Trophoblast cell (in vitro differentiated cells and primary cell): ENCODE measurements around the gene KMT5B.
A peak's percentile ranks its signal among the peaks of the same experiment; 100 is the strongest.

Experiments
- DNase-seq, 2 donors: peaks; one replicate each; pipeline ENCODE4 v3.0.0-alpha.2; 2016
- H2AFZ ChIP-seq: 2 replicates; pipeline ENCODE4 v1.6.1; 2013; ENCODE audit warnings: low read length, moderate library complexity, mild to moderate bottlenecking; ENCODE audit not compliant: insufficient read depth, poor library complexity
- H2AK5ac ChIP-seq: 2 replicates; pipeline ENCODE4 v1.6.1; 2013; ENCODE audit warnings: mild to moderate bottlenecking, low read length
- H2BK120ac ChIP-seq: 2 replicates; pipeline ENCODE4 v1.6.1; 2013; ENCODE audit warnings: low read length, mild to moderate bottlenecking, moderate library complexity; ENCODE audit not compliant: insufficient read depth, poor library complexity
- H2BK12ac ChIP-seq: 2 replicates; pipeline ENCODE4 v1.6.1; 2013; ENCODE audit warnings: mild to moderate bottlenecking, low read length, moderate library complexity
- H2BK5ac ChIP-seq: 2 replicates; pipeline ENCODE4 v1.6.1; 2013; ENCODE audit warnings: low read length, low read depth, moderate library complexity, mild to moderate bottlenecking; ENCODE audit not compliant: poor library complexity
- H3K14ac ChIP-seq: 2 replicates; pipeline ENCODE4 v1.6.1; 2013; ENCODE audit warnings: mild to moderate bottlenecking, low read length
- H3K18ac ChIP-seq: 2 replicates; pipeline ENCODE4 v1.6.1; 2013; ENCODE audit warnings: mild to moderate bottlenecking, low read length
- H3K23ac ChIP-seq: 2 replicates; pipeline ENCODE4 v1.6.1; 2013; ENCODE audit warnings: low read length
- H3K27ac ChIP-seq: 2 replicates; pipeline ENCODE4 v1.5.1; 2013; ENCODE audit warnings: low read depth, mild to moderate bottlenecking, inconsistent platforms, low read length, moderate library complexity
- H3K27me3 ChIP-seq: 2 replicates; pipeline ENCODE4 v1.6.1; 2013; ENCODE audit warnings: inconsistent platforms, mild to moderate bottlenecking, low read length, moderate library complexity; ENCODE audit not compliant: insufficient read depth
- H3K36me3 ChIP-seq, 2 experiments: 1 replicate in 1 of 2; 2 replicates in 1 of 2; pipeline ENCODE4 v1.6.1; 2013; ENCODE audit warnings: low read length in 2 of 2, mild to moderate bottlenecking in 2 of 2, moderate library complexity in 1 of 2; ENCODE audit not compliant: insufficient read depth in 2 of 2, control insufficient read depth in 1 of 2
- H3K4ac ChIP-seq: 2 replicates; pipeline ENCODE4 v1.6.1; 2013; ENCODE audit warnings: low read depth, mild to moderate bottlenecking, low read length, moderate library complexity
- H3K4me1 ChIP-seq, 2 experiments: 1 replicate in 1 of 2; 2 replicates in 1 of 2; pipeline ENCODE4 v1.6.1; 2013; ENCODE audit warnings: low read length in 2 of 2, mild to moderate bottlenecking in 2 of 2, moderate library complexity in 1 of 2; ENCODE audit not compliant: insufficient read depth in 2 of 2, control insufficient read depth in 1 of 2
- H3K4me2 ChIP-seq: 2 replicates; pipeline ENCODE4 v1.6.1; 2013; ENCODE audit warnings: inconsistent platforms, mild to moderate bottlenecking, low read length, moderate library complexity
- H3K4me3 ChIP-seq: 2 replicates; pipeline ENCODE4 v1.5.1; 2013; ENCODE audit warnings: mild to moderate bottlenecking, low read depth, low read length, inconsistent platforms
- H3K79me1 ChIP-seq: one replicate; pipeline ENCODE4 v1.6.1; 2013; ENCODE audit warnings: low read length
- H3K79me2 ChIP-seq: 2 replicates; pipeline ENCODE4 v1.6.1; 2013; ENCODE audit warnings: low read length, mild to moderate bottlenecking; ENCODE audit not compliant: control insufficient read depth, insufficient read depth, poor library complexity
- H3K9ac ChIP-seq: 2 replicates; pipeline ENCODE4 v1.6.1; 2013; ENCODE audit warnings: mild to moderate bottlenecking, low read length
- H3K9me3 ChIP-seq: 2 replicates; pipeline ENCODE4 v1.6.1; 2013; ENCODE audit warnings: low read depth, mild to moderate bottlenecking, control low read depth, inconsistent platforms, low read length; ENCODE audit not compliant: insufficient read depth
- H4K12ac ChIP-seq: 2 replicates; pipeline ENCODE4 v1.6.1; 2013; ENCODE audit warnings: low read depth, mild to moderate bottlenecking, low read length, moderate library complexity
- H4K8ac ChIP-seq: 2 replicates; pipeline ENCODE4 v1.6.1; 2013; ENCODE audit warnings: low read depth, mild to moderate bottlenecking, low read length, moderate library complexity
- H4K91ac ChIP-seq: one replicate; pipeline ENCODE4 v1.6.1; 2013; ENCODE audit warnings: low read depth, mild to moderate bottlenecking, low read length, moderate library complexity
- WGBS: extraction: QIAGEN DNeasy Blood & Tissue Kit; methylation state at CpG from one replicate; pipeline ENCODE4 v1.1.7; 2013; ENCODE audit warnings: missing lambda C conversion rate; ENCODE audit not compliant: insufficient read length, insufficient coverage; ENCODE audit errors: extremely low coverage; 5-methylcytosine and 5-hydroxymethylcytosine counted together

Gene KMT5B

GRCh38 chr11:68143310-68143689 lies 69.8 kb downstream of the KMT5B start:
- no peaks in the 10 kb centered on the region for H3K27me3 ChIP-seq
- no peaks in the 10 kb centered on the region for H3K9me3 ChIP-seq
- H3K4ac ChIP-seq = no peak overlapping the region
- H3K36me3 ChIP-seq = no peaks in the 10 kb centered on the region
- no peak overlapping the region for H3K18ac ChIP-seq
- H2BK120ac ChIP-seq = no peak overlapping the region
- H3K4me1 ChIP-seq = no peaks in the 10 kb centered on the region
- H4K91ac ChIP-seq = no peak overlapping the region
- no peak overlapping the region for H2BK5ac ChIP-seq
- H3K4me3 ChIP-seq = no peak overlapping the region
- H2AK5ac ChIP-seq = no peak overlapping the region
- no peak overlapping the region for H2AFZ ChIP-seq
- H4K8ac ChIP-seq = no peak overlapping the region
- no peak overlapping the region for H3K27ac ChIP-seq
- peak in 1 of 2 donors; percentile 18 for DNase-seq
- no peak overlapping the region for H3K9ac ChIP-seq
- H4K12ac ChIP-seq = no peak overlapping the region
- H3K79me1 ChIP-seq = no peaks in the 10 kb centered on the region
- H3K23ac ChIP-seq = no peak overlapping the region
- WGBS = no CpG with 5 or more reads among the region's 4 CpGs
- H3K79me2 ChIP-seq = no peaks in the 10 kb centered on the region
- H3K4me2 ChIP-seq = no peak overlapping the region
- H2BK12ac ChIP-seq = no peak overlapping the region
- H3K14ac ChIP-seq = no peak overlapping the region

GRCh38 chr11:68142441-68143309 lies 70.4 kb downstream of the KMT5B start:
- no peak for DNase-seq
- Histone ChIP-seq H4K91ac (no peak overlapping the region), H3K79me2 (no peaks in the 10 kb centered on the region), H2BK5ac (no peak overlapping the region), H2AFZ (no peak overlapping the region), H3K4ac (no peak overlapping the region), H3K36me3 (no peaks in the 10 kb centered on the region), H3K4me2 (no peak overlapping the region), H3K27me3 (no peaks in the 10 kb centered on the region), H3K4me1 (no peaks in the 10 kb centered on the region), H2BK12ac (no peak overlapping the region), H3K9me3 (no peaks in the 10 kb centered on the region), H4K12ac (no peak overlapping the region), H3K9ac (no peak overlapping the region), H4K8ac (no peak overlapping the region), H3K79me1 (no peaks in the 10 kb centered on the region), H3K18ac (no peak overlapping the region), H3K23ac (no peak overlapping the region), H2BK120ac (no peak overlapping the region), H3K27ac (no peak overlapping the region), H3K14ac (no peak overlapping the region), H3K4me3 (no peak overlapping the region), H2AK5ac (no peak overlapping the region)
- no CpG with 5 or more reads among the region's 16 CpGs for WGBS

GRCh38 chr11:68142028-68142412 lies 71.1 kb downstream of the KMT5B start:
- no peaks in the 10 kb centered on the region for H3K36me3 ChIP-seq
- no peak for DNase-seq
- WGBS = no CpG with 5 or more reads among the region's 13 CpGs
- H2AFZ ChIP-seq = no peak overlapping the region
- H3K9ac ChIP-seq = no peak overlapping the region
- H3K4me3 ChIP-seq = no peak overlapping the region
- H2BK120ac ChIP-seq = no peak overlapping the region
- H3K9me3 ChIP-seq = no peaks in the 10 kb centered on the region
- H4K12ac ChIP-seq = no peak overlapping the region
- H4K91ac ChIP-seq = no peak overlapping the region
- no peak overlapping the region for H3K18ac ChIP-seq
- no peak overlapping the region for H3K4me2 ChIP-seq
- H3K27me3 ChIP-seq = no peaks in the 10 kb centered on the region
- no peaks in the 10 kb centered on the region for H3K4me1 ChIP-seq
- no peak overlapping the region for H3K14ac ChIP-seq
- no peaks in the 10 kb centered on the region for H3K79me2 ChIP-seq
- no peak overlapping the region for H3K23ac ChIP-seq
- no peak overlapping the region for H2AK5ac ChIP-seq
- H2BK5ac ChIP-seq = no peak overlapping the region
- H4K8ac ChIP-seq = no peak overlapping the region
- no peaks in the 10 kb centered on the region for H3K79me1 ChIP-seq
- H3K4ac ChIP-seq = no peak overlapping the region
- H3K27ac ChIP-seq = no peak overlapping the region
- H2BK12ac ChIP-seq = no peak overlapping the region

GRCh38 chr11:68141246-68142027 lies 71.7 kb downstream of the KMT5B start:
- no peaks in the 10 kb centered on the region for H3K79me1 ChIP-seq
- H2AK5ac ChIP-seq = no peak overlapping the region
- H4K12ac ChIP-seq = no peak overlapping the region
- peak; percentile 36 to 68 for DNase-seq
- no peaks in the 10 kb centered on the region for H3K79me2 ChIP-seq
- H4K91ac ChIP-seq = no peak overlapping the region
- no peak overlapping the region for H3K9ac ChIP-seq
- no peak overlapping the region for H2BK5ac ChIP-seq
- H2BK120ac ChIP-seq = no peak overlapping the region
- no peaks in the 10 kb centered on the region for H3K9me3 ChIP-seq
- no peak overlapping the region for H3K4me3 ChIP-seq
- no peaks in the 10 kb centered on the region for H3K4me1 ChIP-seq
- H3K27me3 ChIP-seq = no peaks in the 10 kb centered on the region
- H3K27ac ChIP-seq = no peak overlapping the region
- no peak overlapping the region for H2AFZ ChIP-seq
- H3K36me3 ChIP-seq = no peaks in the 10 kb centered on the region
- no peak overlapping the region for H3K4ac ChIP-seq
- no peak overlapping the region for H2BK12ac ChIP-seq
- no peak overlapping the region for H3K14ac ChIP-seq
- no peak overlapping the region for H4K8ac ChIP-seq
- WGBS = no CpG with 5 or more reads among the region's 8 CpGs
- no peak overlapping the region for H3K4me2 ChIP-seq
- no peak overlapping the region for H3K18ac ChIP-seq
- H3K23ac ChIP-seq = no peak overlapping the region
